ENCODE results near the gene TMEM150A. TPM values are rescaled to one million over a fixed set of nuclear protein-coding genes. Genes with fewer than 3 reads are reported as not detected.

Gene TMEM150A
- total RNA-seq, 1 experiment from 2014 or later, result 13.3 TPM

GRCh38 chr2:85588236-85588635 is 14.3 kb downstream of the TMEM150A start:
- H3K4me2 ChIP-seq (ENCODE audit: low read depth, low read length, poor library complexity, severe bottlenecking), result no peak overlapping the region
- no peak for DNase-seq
- no peaks in the 10 kb centered on the region for H3K9me3 ChIP-seq (ENCODE audit: low read length)
- no peak overlapping the region for H3K4me3 ChIP-seq (ENCODE audit: low read length)
- no peak overlapping the region for H3K9ac ChIP-seq (ENCODE audit: low read length)
- H3K79me2 ChIP-seq (ENCODE audit: low read length), result no peaks in the 10 kb centered on the region
- no peaks in the 10 kb centered on the region for H3K9me2 ChIP-seq (replicated peaks; ENCODE audit: insufficient read depth, low read length)
- H3K27ac ChIP-seq (ENCODE audit: low read length), result no peak overlapping the region
- H2AFZ ChIP-seq (ENCODE audit: low read length), result no peak overlapping the region
- H3K27me3 ChIP-seq (ENCODE audit: low read length), result no peaks in the 10 kb centered on the region
- no peaks in the 10 kb centered on the region; the same call in 1 of the 2 replicates for H4K20me1 ChIP-seq (ENCODE audit: insufficient read depth, low read depth, low read length)
- H3K36me3 ChIP-seq (ENCODE audit: insufficient read depth, low read length), result no peaks in the 10 kb centered on the region
- H3K4me1 ChIP-seq (ENCODE audit: low read length), result no peaks in the 10 kb centered on the region

GRCh38 chr2:85585781-85586105 is 16.8 kb downstream of the TMEM150A start:
- Histone ChIP-seq H3K9me3 (ENCODE audit: low read length) (no peaks in the 10 kb centered on the region), H3K9me2 (replicated peaks; ENCODE audit: insufficient read depth, low read length) (no peaks in the 10 kb centered on the region), H3K27me3 (ENCODE audit: low read length) (no peaks in the 10 kb centered on the region), H3K4me1 (ENCODE audit: low read length) (no peaks in the 10 kb centered on the region), H2AFZ (ENCODE audit: low read length) (no peak overlapping the region), H3K9ac (ENCODE audit: low read length) (no peak overlapping the region), H4K20me1 (ENCODE audit: insufficient read depth, low read depth, low read length) (no peaks in the 10 kb centered on the region; the same call in 1 of the 2 replicates), H3K79me2 (ENCODE audit: low read length) (no peaks in the 10 kb centered on the region), H3K27ac (ENCODE audit: low read length) (no peak overlapping the region), H3K4me3 (ENCODE audit: low read length) (no peak overlapping the region), H3K4me2 (ENCODE audit: low read depth, low read length, poor library complexity, severe bottlenecking) (no peak overlapping the region), H3K36me3 (ENCODE audit: insufficient read depth, low read length) (peaks cover 5% of the 10 kb centered on the region; the same call in 1 of the 2 replicates)
- DNase-seq, result no peak

GRCh38 chr2:85584857-85585780 is 17.4 kb downstream of the TMEM150A start:
- no peak for DNase-seq
- H3K9me3 ChIP-seq (ENCODE audit: low read length), result no peaks in the 10 kb centered on the region
- H3K4me2 ChIP-seq (ENCODE audit: low read depth, low read length, poor library complexity, severe bottlenecking), result no peak overlapping the region
- no peak overlapping the region for H3K9ac ChIP-seq (ENCODE audit: low read length)
- H3K4me3 ChIP-seq (ENCODE audit: low read length), result no peak overlapping the region
- no peaks in the 10 kb centered on the region; the same call in 1 of the 2 replicates for H4K20me1 ChIP-seq (ENCODE audit: insufficient read depth, low read depth, low read length)
- no peaks in the 10 kb centered on the region for H3K4me1 ChIP-seq (ENCODE audit: low read length)
- no peaks in the 10 kb centered on the region for H3K9me2 ChIP-seq (replicated peaks; ENCODE audit: insufficient read depth, low read length)
- no peaks in the 10 kb centered on the region for H3K27me3 ChIP-seq (ENCODE audit: low read length)
- no peak overlapping the region for H3K27ac ChIP-seq (ENCODE audit: low read length)
- H3K79me2 ChIP-seq (ENCODE audit: low read length), result peaks cover 3% of the 10 kb centered on the region
- H2AFZ ChIP-seq (ENCODE audit: low read length), result no peak overlapping the region
- peaks cover 5% of the 10 kb centered on the region; the same call in 1 of the 2 replicates for H3K36me3 ChIP-seq (ENCODE audit: insufficient read depth, low read length)

- Histone ChIP-seq H3K4me2 (ENCODE audit: low read depth, low read length, poor library complexity, severe bottlenecking) (no peak within 1 kb of the TSS), H3K36me3 (ENCODE audit: insufficient read depth, low read length) (peaks cover 5% of the 10 kb centered on the region; the same call in 1 of the 2 replicates), H3K9ac (ENCODE audit: low read length) (no peak within 1 kb of the TSS), H3K79me2 (ENCODE audit: low read length) (peaks cover 10% of the 10 kb centered on the region), H3K4me3 (ENCODE audit: low read length) (no peak within 1 kb of the TSS), H3K9me2 (replicated peaks; ENCODE audit: insufficient read depth, low read length) (no peaks in the 10 kb centered on the region), H3K27ac (ENCODE audit: low read length) (no peak within 1 kb of the TSS), H3K4me1 (ENCODE audit: low read length) (peaks cover 7% of the 10 kb centered on the region), H3K9me3 (ENCODE audit: low read length) (no peaks in the 10 kb centered on the region), H3K27me3 (ENCODE audit: low read length) (no peaks in the 10 kb centered on the region), H4K20me1 (ENCODE audit: insufficient read depth, low read depth, low read length) (no peaks in the 10 kb centered on the region; the same call in 1 of the 2 replicates), H2AFZ (ENCODE audit: low read length) (no peak within 1 kb of the TSS)
- no peak for DNase-seq
Measured at GRCh38 chr2:85584354-85584856, 18.1 kb downstream of the TMEM150A start, which contains the start of gene VAMP5. TSS of gene VAMP5 (plus strand) at chr2:85584431. CDS start at chr2:85584491, 60 bp downstream.

GRCh38 chr2:85583667-85584353 is 18.7 kb downstream of the TMEM150A start:
- Histone ChIP-seq H3K79me2 (ENCODE audit: low read length) (peaks cover 16% of the 10 kb centered on the region), H3K27ac (ENCODE audit: low read length) (no peak overlapping the region), H3K27me3 (ENCODE audit: low read length) (no peaks in the 10 kb centered on the region), H3K9me3 (ENCODE audit: low read length) (no peaks in the 10 kb centered on the region), H4K20me1 (ENCODE audit: insufficient read depth, low read depth, low read length) (no peaks in the 10 kb centered on the region; the same call in 1 of the 2 replicates), H3K9me2 (replicated peaks; ENCODE audit: insufficient read depth, low read length) (no peaks in the 10 kb centered on the region), H3K9ac (ENCODE audit: low read length) (no peak overlapping the region), H3K4me1 (ENCODE audit: low read length) (peaks cover 13% of the 10 kb centered on the region), H3K36me3 (ENCODE audit: insufficient read depth, low read length) (peaks cover 5% of the 10 kb centered on the region; the same call in 1 of the 2 replicates), H2AFZ (ENCODE audit: low read length) (no peak overlapping the region), H3K4me2 (ENCODE audit: low read depth, low read length, poor library complexity, severe bottlenecking) (no peak overlapping the region), H3K4me3 (ENCODE audit: low read length) (no peak overlapping the region)
- DNase-seq, result no peak

GRCh38 chr2:85582492-85582891 is 20.0 kb downstream of the TMEM150A start:
- DNase-seq, result no peak
- Histone ChIP-seq H3K27ac (ENCODE audit: low read length) (no peak overlapping the region), H3K4me2 (ENCODE audit: low read depth, low read length, poor library complexity, severe bottlenecking) (no peak overlapping the region), H3K79me2 (ENCODE audit: low read length) (peaks cover 24% of the 10 kb centered on the region), H3K9ac (ENCODE audit: low read length) (no peak overlapping the region), H3K9me2 (replicated peaks; ENCODE audit: insufficient read depth, low read length) (no peaks in the 10 kb centered on the region), H2AFZ (ENCODE audit: low read length) (no peak overlapping the region), H4K20me1 (ENCODE audit: insufficient read depth, low read depth, low read length) (no peaks in the 10 kb centered on the region; the same call in 1 of the 2 replicates), H3K36me3 (ENCODE audit: insufficient read depth, low read length) (peaks cover 5% of the 10 kb centered on the region; the same call in 1 of the 2 replicates), H3K4me1 (ENCODE audit: low read length) (peaks cover 22% of the 10 kb centered on the region), H3K27me3 (ENCODE audit: low read length) (no peaks in the 10 kb centered on the region), H3K9me3 (ENCODE audit: low read length) (no peaks in the 10 kb centered on the region), H3K4me3 (ENCODE audit: low read length) (no peak overlapping the region)

GRCh38 chr2:85580206-85580605 is 22.3 kb downstream of the TMEM150A start:
- no peak overlapping the region for H3K27ac ChIP-seq (ENCODE audit: low read length)

More at GRCh38 chr2:85580206-85580605, 22.3 kb downstream of the TMEM150A start:
- Histone ChIP-seq H3K4me1 (ENCODE audit: low read length) (peaks cover 28% of the 10 kb centered on the region), H3K9ac (ENCODE audit: low read length) (no peak overlapping the region), H3K4me2 (ENCODE audit: low read depth, low read length, poor library complexity, severe bottlenecking) (peak overlapping the region; percentile 78), H2AFZ (ENCODE audit: low read length) (no peak overlapping the region), H3K4me3 (ENCODE audit: low read length) (no peak overlapping the region), H3K27me3 (ENCODE audit: low read length) (no peaks in the 10 kb centered on the region), H3K79me2 (ENCODE audit: low read length) (peaks cover 24% of the 10 kb centered on the region), H3K36me3 (ENCODE audit: insufficient read depth, low read length) (peaks cover 5% of the 10 kb centered on the region; the same call in 1 of the 2 replicates), H3K9me2 (replicated peaks; ENCODE audit: insufficient read depth, low read length) (no peaks in the 10 kb centered on the region), H3K9me3 (ENCODE audit: low read length) (no peaks in the 10 kb centered on the region), H4K20me1 (ENCODE audit: insufficient read depth, low read depth, low read length) (no peaks in the 10 kb centered on the region; the same call in 1 of the 2 replicates)
- DNase-seq, result no peak

All from Karpas-422 (cell line).